A549 (cell line): ENCODE measurements around the gene ACE2.

ENCODE experiments used
- CHD2 ChIP-seq: fragments of 150-350 bp; IDR thresholded peaks from 2 replicates; pipeline ENCODE4 v1.6.1; 2014; ENCODE audit warnings: low read length; ENCODE audit not compliant: partially characterized antibody
- CTCF ChIP-seq: fragments of >200 bp; sonication (Bioruptor Twin); formaldehyde crosslinking; IDR thresholded peaks from 3 replicates; pipeline ENCODE4 v1.5.1; 2016
- JUN ChIP-seq, 2 experiments: fragments of >200 bp; sonication (Bioruptor Twin); formaldehyde crosslinking; IDR thresholded peaks; 2 replicates in 1 of 2; 3 replicates in 1 of 2; pipeline ENCODE4 v1.6.1; 2016 to 2017
- JUNB ChIP-seq: fragments of >200 bp; sonication (Bioruptor Twin); formaldehyde crosslinking; IDR thresholded peaks from 2 replicates; pipeline ENCODE4 v1.6.1; 2016
- KDM1A ChIP-seq: fragments of 200-600 bp; sonication (generic); IDR thresholded peaks from 2 replicates; pipeline ENCODE4 v1.6.1; 2016; ENCODE audit warnings: low read depth, mild to moderate bottlenecking
- MAX ChIP-seq: IDR thresholded peaks from 2 replicates; pipeline ENCODE4 v1.6.1; 2012
- POLR2A ChIP-seq: IDR thresholded peaks from 2 replicates; pipeline ENCODE4 v1.6.1; 2012; ENCODE audit warnings: mild to moderate bottlenecking, low read length
- POLR2AphosphoS2 ChIP-seq: conservative IDR thresholded peaks from 2 replicates; pipeline ENCODE4 v1.6.1; 2012; ENCODE audit warnings: low read length, improper control_type of control experiment, inconsistent platforms
- SMC3 ChIP-seq: fragments of >200 bp; sonication (Bioruptor Twin); formaldehyde crosslinking; IDR thresholded peaks from 3 replicates; pipeline ENCODE4 v1.6.1; 2018; ENCODE audit warnings: inconsistent platforms
- USF2 ChIP-seq: fragments of 450-650 bp; IDR thresholded peaks from 2 replicates; pipeline ENCODE4 v1.6.1; 2014; ENCODE audit warnings: antibody characterized with exemption
- TF ChIP-seq, protein P1 (sequence below): fragments of 250-450 bp; sonication (Bioruptor Pico); IDR thresholded peaks from 2 replicates; pipeline ENCODE4 v1.5.0; 2020; ENCODE audit warnings: low read depth, mild to moderate bottlenecking, moderate library complexity

GRCh38 chrX:15564981-15565579 lies 35.7 kb downstream of the ACE2 start:
- TF ChIP-seq SMC3: peak; percentile 74
- no peak for TF ChIP-seq JUN (IDR thresholded peaks at IDR 0.05)
- TF ChIP-seq KDM1A: no peak
- TF ChIP-seq POLR2AphosphoS2: no peak
- TF ChIP-seq, protein P1, sequence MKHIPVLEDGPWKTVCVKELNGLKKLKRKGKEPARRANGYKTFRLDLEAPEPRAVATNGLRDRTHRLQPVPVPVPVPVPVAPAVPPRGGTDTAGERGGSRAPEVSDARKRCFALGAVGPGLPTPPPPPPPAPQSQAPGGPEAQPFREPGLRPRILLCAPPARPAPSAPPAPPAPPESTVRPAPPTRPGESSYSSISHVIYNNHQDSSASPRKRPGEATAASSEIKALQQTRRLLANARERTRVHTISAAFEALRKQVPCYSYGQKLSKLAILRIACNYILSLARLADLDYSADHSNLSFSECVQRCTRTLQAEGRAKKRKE (CRISPR knock-in tag): no peak
- TF ChIP-seq CTCF: peak; percentile 67
- TF ChIP-seq USF2: no peak
- no peak for TF ChIP-seq JUNB
- TF ChIP-seq MAX: no peak
- TF ChIP-seq CHD2: no peak
- TF ChIP-seq POLR2A: no peak
